GM12873 (cell line): ENCODE measurements around the gene DMAC1.

Experiments used
- TF ChIP-seq, protein P1 (sequence below): IDR thresholded peaks from 2 replicates; pipeline ENCODE4 v1.5.1; 2012; ENCODE audit warnings: low read depth, mild to moderate bottlenecking, moderate library complexity, low read length, control low read depth; ENCODE audit not compliant: insufficient read depth; ENCODE audit errors: missing control alignments

Gene DMAC1

DNA sequence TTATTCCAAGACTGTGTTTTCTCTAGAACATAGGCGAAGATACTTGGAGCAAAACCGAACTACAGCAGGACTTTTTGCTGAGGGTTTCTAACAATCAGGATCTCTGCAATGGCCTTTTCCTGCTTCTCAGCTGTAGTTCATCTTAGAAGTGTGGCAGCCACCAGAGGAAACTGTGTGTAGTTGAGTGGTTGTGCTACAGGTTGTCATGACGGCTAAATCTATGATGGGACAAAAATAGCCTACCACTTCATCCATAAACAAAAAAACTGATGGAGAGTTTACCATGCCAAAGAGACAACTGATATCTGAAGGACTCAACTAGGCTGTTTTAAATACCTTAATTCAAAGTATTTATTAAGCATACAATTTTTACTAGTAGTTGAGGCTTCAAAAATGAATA, 28.2 kb upstream of the DMAC1 start:
- TF ChIP-seq, protein P1, sequence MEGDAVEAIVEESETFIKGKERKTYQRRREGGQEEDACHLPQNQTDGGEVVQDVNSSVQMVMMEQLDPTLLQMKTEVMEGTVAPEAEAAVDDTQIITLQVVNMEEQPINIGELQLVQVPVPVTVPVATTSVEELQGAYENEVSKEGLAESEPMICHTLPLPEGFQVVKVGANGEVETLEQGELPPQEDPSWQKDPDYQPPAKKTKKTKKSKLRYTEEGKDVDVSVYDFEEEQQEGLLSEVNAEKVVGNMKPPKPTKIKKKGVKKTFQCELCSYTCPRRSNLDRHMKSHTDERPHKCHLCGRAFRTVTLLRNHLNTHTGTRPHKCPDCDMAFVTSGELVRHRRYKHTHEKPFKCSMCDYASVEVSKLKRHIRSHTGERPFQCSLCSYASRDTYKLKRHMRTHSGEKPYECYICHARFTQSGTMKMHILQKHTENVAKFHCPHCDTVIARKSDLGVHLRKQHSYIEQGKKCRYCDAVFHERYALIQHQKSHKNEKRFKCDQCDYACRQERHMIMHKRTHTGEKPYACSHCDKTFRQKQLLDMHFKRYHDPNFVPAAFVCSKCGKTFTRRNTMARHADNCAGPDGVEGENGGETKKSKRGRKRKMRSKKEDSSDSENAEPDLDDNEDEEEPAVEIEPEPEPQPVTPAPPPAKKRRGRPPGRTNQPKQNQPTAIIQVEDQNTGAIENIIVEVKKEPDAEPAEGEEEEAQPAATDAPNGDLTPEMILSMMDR, result no peak

DNA sequence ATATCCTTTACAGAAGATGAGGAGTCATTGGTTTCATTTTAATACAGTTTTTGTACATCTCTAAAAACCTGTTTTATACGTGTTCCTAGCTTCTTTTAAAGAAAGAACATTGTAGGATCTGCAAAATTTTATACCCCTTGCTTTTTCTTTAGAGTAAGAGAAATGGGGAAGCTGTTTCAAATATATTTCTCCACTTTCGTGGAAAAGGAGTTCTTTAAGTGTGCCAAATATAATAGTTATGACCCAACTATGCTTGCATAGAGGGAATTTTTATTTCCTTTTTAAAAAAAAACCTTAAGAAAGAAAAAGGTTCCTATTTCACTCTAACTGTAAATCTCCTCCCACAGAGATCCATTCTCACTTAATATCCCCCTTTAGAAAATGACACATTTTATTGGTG, 27.5 kb upstream of the DMAC1 start:
- TF ChIP-seq, protein P1, result no peak

DNA sequence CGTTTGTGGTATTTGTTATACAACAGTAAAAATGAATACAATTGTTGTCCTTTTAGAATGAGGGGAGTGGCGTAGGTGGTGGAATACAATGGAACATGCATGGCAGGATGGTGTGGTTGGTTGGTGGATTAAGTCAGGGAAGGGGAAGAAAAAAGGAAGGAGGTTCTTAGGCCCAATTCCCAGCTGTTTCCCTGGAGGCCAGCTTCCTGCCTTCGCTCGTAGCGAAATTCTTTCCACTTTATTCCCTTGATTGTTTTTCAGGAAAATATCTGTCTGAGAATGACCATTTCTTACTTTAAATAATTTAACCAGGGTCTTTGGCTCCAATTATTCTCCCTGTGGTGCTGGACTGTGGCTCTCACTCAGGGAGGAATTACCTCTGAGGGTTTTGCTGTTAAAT, 24.1 kb upstream of the DMAC1 start:
- TF ChIP-seq, protein P1, result no peak

DNA sequence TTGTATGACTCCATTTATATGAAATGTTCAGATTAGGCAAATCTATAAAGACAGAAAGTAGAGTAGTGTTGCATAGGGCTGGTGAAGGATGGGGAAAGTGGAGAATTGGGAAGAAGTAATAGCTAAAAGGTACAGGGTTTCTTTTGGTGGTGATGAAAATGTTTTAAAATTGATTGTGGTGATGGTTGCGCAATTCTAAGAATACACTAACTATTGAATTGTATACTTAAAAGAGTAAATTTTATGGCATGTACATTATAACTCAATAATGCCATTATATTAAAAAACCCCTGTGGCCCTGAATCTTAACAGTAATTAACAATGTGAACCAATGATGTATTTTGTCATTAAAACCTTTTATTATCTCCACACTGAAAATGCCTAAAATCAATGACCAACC, 20.4 kb upstream of the DMAC1 start:
- TF ChIP-seq, protein P1, result no peak

DNA sequence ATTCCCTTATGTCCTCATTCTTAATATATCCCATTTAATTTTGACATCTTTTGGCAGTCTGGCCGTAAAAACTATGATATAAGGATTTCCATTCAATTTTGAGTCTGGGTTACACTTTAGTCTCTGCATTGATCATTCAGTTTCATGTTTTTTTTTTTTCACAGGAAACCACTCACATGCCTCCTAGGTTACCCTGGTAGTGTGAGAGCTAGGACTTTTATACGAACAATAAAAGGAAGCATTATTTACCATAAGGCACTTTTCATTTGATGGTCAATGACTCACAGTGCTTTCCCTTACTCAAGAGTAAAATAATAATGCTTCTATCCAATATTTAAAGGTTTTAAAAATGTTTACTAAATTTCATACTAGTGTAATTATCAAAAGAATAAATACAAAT, 16.4 kb upstream of the DMAC1 start:
- TF ChIP-seq, protein P1, result no peak

DNA sequence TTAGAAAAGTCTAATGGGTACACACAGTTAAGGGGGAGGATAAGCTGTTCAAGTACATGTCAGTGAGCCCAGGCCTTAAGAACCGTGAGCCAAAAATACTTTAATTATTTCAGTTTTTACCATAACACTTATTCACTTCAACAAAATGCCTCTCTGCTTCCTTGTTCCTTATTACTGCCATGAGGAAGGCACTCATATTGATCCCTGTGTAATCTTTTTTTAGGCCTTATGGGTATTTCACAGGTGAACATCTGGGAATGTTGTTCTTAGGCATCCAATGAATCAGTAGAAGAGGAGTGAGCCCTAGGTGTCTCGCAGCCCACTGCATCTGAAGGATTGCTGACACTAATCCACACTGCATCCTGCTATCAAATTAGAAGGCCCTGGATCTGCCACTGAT, 13.5 kb upstream of the DMAC1 start:
- TF ChIP-seq, protein P1, result no peak

DNA sequence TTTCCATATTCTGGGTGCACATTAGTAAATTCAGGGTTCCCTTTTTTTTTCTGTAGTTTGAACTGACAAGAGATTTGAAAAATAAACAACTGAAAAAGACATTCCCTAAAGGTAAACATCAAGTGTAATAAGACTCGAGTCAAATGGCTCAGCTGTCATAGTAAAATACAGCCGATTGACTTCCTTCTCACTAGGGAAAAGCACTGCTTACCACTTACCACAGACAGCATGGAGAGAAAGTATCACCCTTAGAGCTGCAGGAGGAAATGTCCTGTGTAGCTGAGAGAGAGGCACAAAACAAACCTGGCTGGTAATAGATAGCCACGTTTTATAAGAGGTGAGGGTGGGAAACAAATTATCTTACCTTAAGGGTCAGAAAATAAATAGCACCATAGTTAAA, 12.1 kb upstream of the DMAC1 start:
- TF ChIP-seq, protein P1, result no peak
